ENCODE data around the gene MYH11.

Gene MYH11

DNA sequence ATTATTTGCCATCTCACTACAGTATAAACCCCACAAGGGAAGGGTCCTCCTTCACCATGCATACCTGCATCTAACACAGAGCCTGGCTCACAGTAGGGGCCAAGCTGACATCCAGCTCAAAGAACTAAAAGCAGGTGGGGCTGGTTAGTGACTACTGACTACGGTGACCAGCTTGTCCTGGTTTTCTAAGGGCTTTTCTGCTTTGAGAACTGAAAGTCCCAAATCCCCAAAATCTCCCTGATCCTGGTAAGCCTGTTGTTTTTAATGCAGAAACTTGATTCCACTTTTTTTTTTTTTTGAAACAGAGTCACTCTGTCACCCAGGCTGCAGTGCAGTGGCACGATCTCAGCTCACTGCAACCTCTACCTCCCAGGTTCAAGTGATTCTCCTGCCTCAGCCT is 117.4 kb downstream of the MYH11 start:
- H3K36me3 ChIP-seq (ENCODE audit: insufficient read depth, low read length): no peaks in the 10 kb centered on the region; the same call in 1 of the 2 replicates
- TF ChIP-seq EZH2 (IDR thresholded peaks at IDR 0.05; ENCODE audit: borderline replicate concordance, low read length): no peak
- TF ChIP-seq, protein P1, sequence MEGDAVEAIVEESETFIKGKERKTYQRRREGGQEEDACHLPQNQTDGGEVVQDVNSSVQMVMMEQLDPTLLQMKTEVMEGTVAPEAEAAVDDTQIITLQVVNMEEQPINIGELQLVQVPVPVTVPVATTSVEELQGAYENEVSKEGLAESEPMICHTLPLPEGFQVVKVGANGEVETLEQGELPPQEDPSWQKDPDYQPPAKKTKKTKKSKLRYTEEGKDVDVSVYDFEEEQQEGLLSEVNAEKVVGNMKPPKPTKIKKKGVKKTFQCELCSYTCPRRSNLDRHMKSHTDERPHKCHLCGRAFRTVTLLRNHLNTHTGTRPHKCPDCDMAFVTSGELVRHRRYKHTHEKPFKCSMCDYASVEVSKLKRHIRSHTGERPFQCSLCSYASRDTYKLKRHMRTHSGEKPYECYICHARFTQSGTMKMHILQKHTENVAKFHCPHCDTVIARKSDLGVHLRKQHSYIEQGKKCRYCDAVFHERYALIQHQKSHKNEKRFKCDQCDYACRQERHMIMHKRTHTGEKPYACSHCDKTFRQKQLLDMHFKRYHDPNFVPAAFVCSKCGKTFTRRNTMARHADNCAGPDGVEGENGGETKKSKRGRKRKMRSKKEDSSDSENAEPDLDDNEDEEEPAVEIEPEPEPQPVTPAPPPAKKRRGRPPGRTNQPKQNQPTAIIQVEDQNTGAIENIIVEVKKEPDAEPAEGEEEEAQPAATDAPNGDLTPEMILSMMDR (IDR thresholded peaks at IDR 0.05; ENCODE audit: low read length): no peak
- H3K4me1 ChIP-seq (ENCODE audit: insufficient read depth, low read length, severe bottlenecking): no peaks in the 10 kb centered on the region
- H3K9me2 ChIP-seq (ENCODE audit: low read depth, low read length): no peaks in the 10 kb centered on the region
- peaks cover 6% of the 10 kb centered on the region; the same call in 1 of the 2 replicates for H3K27me3 ChIP-seq (ENCODE audit: insufficient read depth, low read length)
- no peak overlapping the region for H3K4me2 ChIP-seq (ENCODE audit: low read length)
- no peak overlapping the region for H2AFZ ChIP-seq (ENCODE audit: low read length)
- H3F3A ChIP-seq (ENCODE audit: insufficient read depth, low read length): no peaks in the 10 kb centered on the region
- no peak overlapping the region for H3K4me3 ChIP-seq (ENCODE audit: low read depth, low read length, poor library complexity, severe bottlenecking)
- H3K27ac ChIP-seq (ENCODE audit: low read depth, low read length, poor library complexity, severe bottlenecking): no peak overlapping the region
- no peaks in the 10 kb centered on the region for H3K79me2 ChIP-seq (ENCODE audit: insufficient read depth, low read length)
- H3K9ac ChIP-seq (ENCODE audit: low read length): no peak overlapping the region
- H3K9me3 ChIP-seq (ENCODE audit: low read length): no peaks in the 10 kb centered on the region
- no peaks in the 10 kb centered on the region for H4K20me1 ChIP-seq (ENCODE audit: insufficient read depth, low read length)

DNA sequence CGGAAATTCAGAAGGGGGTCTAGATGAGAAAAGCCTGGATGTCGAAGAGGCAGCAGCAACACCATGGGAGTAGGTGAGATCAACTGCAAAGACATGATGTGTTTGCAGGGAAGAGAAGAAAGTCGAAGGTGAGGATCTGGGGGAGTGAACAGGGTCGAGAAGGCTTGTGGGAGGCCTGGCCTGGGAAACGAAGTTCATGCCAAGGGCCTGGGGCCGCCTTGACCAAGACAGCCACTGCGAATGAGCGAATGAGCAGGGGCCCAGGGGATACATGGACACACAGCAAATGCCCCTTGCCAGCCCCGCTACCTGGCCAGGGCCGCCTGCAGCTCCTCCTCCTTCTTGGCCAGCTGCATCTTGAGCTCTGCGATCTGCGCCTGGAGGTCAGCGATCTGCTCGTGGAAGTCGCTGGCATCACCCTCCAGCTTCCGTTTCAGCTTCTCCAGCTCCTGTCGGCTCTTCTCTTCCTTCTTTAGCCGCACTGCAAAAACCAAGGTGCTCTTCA is 119.6 kb downstream of the MYH11 start:
- Histone ChIP-seq H3K4me1 (ENCODE audit: insufficient read depth, low read length, severe bottlenecking) (no peaks in the 10 kb centered on the region), H3K36me3 (ENCODE audit: insufficient read depth, low read length) (no peaks in the 10 kb centered on the region; the same call in 1 of the 2 replicates), H3K4me3 (ENCODE audit: low read depth, low read length, poor library complexity, severe bottlenecking) (no peak overlapping the region), H3K4me2 (ENCODE audit: low read length) (no peak overlapping the region), H3K27me3 (ENCODE audit: insufficient read depth, low read length) (peaks cover 6% of the 10 kb centered on the region; the same call in 1 of the 2 replicates), H3F3A (ENCODE audit: insufficient read depth, low read length) (no peaks in the 10 kb centered on the region), H3K27ac (ENCODE audit: low read depth, low read length, poor library complexity, severe bottlenecking) (no peak overlapping the region), H3K79me2 (ENCODE audit: insufficient read depth, low read length) (no peaks in the 10 kb centered on the region), H3K9me3 (ENCODE audit: low read length) (no peaks in the 10 kb centered on the region), H2AFZ (ENCODE audit: low read length) (no peak overlapping the region), H4K20me1 (ENCODE audit: insufficient read depth, low read length) (no peaks in the 10 kb centered on the region), H3K9me2 (ENCODE audit: low read depth, low read length) (no peaks in the 10 kb centered on the region), H3K9ac (ENCODE audit: low read length) (no peak overlapping the region)
- TF ChIP-seq EZH2 (IDR thresholded peaks at IDR 0.05; ENCODE audit: borderline replicate concordance, low read length): no peak
- TF ChIP-seq, protein P1 (IDR thresholded peaks at IDR 0.05; ENCODE audit: low read length): no peak

DNA sequence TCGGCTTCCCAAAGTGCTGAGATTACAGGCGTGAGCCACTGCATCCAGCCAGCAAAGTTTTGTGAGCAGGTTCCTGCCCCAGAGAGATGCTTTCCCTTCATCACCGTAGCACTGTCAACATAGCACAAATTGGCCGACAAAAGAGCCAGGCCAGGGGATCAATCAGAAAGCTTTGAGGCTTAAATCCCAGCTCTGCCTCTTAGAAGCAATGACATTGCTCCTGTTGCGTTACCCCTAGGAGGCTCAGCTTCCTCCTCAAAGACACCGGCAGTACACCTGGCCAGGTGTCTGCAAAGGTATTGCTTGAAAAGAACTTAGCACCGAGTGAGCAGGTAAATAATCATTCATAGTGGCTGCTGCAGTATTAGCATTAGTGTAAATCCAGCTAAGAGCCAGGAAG is 120.3 kb downstream of the MYH11 start:
- H3K36me3 ChIP-seq (ENCODE audit: insufficient read depth, low read length): no peaks in the 10 kb centered on the region; the same call in 1 of the 2 replicates
- H3K79me2 ChIP-seq (ENCODE audit: insufficient read depth, low read length): no peaks in the 10 kb centered on the region
- no peak overlapping the region for H3K4me3 ChIP-seq (ENCODE audit: low read depth, low read length, poor library complexity, severe bottlenecking)
- H3K27ac ChIP-seq (ENCODE audit: low read depth, low read length, poor library complexity, severe bottlenecking): no peak overlapping the region
- no peak overlapping the region for H3K4me2 ChIP-seq (ENCODE audit: low read length)
- no peak overlapping the region for H3K9ac ChIP-seq (ENCODE audit: low read length)
- H3K4me1 ChIP-seq (ENCODE audit: insufficient read depth, low read length, severe bottlenecking): no peaks in the 10 kb centered on the region
- no peaks in the 10 kb centered on the region for H4K20me1 ChIP-seq (ENCODE audit: insufficient read depth, low read length)
- H3F3A ChIP-seq (ENCODE audit: insufficient read depth, low read length): no peaks in the 10 kb centered on the region
- no peaks in the 10 kb centered on the region for H3K9me3 ChIP-seq (ENCODE audit: low read length)
- H3K27me3 ChIP-seq (ENCODE audit: insufficient read depth, low read length): peaks cover 6% of the 10 kb centered on the region; the same call in 1 of the 2 replicates
- TF ChIP-seq, protein P1 (IDR thresholded peaks at IDR 0.05; ENCODE audit: low read length): no peak
- TF ChIP-seq EZH2 (IDR thresholded peaks at IDR 0.05; ENCODE audit: borderline replicate concordance, low read length): no peak
- no peaks in the 10 kb centered on the region for H3K9me2 ChIP-seq (ENCODE audit: low read depth, low read length)
- H2AFZ ChIP-seq (ENCODE audit: low read length): no peak overlapping the region

Data from OCI-LY1 (cell line).